Activated CD8-positive, alpha-beta memory T cell treated with anti-CD3 and anti-CD28 coated beads, Interleukin-2, amount 50 U/mL, for 24 hours (primary cell): ENCODE data around the gene ZDHHC4.
"Not testable (repeated sequence)": the region's sequence is repeated elsewhere in the genome, so short reads cannot be mapped to it uniquely, and the experiment has no call there.

Experiments
- DNase-seq: peaks from one replicate; pipeline ENCODE4 v3.0.0-alpha.2; 2020; ENCODE audit errors: extremely low read depth

Gene ZDHHC4

DNA sequence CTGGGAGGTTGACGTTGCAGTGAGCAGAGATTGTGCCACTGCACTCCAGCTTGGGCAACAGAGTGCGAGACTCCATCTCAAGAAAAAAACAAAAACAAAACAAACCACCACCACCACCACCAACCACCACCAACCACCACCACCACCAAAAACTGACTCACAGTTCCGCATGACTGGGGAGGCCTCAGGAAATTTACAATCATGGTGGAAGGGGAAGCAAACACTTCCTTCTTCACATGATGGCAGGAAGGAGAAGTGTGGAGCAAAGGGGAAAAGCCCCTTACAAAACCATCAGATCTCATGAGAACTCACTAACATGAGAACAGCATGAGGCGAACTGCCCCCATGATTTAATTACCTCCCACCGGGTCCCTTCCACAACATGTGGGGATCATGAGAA, 57.7 kb downstream of the ZDHHC4 start:
- DNase-seq, result not testable (repeated sequence)

DNA sequence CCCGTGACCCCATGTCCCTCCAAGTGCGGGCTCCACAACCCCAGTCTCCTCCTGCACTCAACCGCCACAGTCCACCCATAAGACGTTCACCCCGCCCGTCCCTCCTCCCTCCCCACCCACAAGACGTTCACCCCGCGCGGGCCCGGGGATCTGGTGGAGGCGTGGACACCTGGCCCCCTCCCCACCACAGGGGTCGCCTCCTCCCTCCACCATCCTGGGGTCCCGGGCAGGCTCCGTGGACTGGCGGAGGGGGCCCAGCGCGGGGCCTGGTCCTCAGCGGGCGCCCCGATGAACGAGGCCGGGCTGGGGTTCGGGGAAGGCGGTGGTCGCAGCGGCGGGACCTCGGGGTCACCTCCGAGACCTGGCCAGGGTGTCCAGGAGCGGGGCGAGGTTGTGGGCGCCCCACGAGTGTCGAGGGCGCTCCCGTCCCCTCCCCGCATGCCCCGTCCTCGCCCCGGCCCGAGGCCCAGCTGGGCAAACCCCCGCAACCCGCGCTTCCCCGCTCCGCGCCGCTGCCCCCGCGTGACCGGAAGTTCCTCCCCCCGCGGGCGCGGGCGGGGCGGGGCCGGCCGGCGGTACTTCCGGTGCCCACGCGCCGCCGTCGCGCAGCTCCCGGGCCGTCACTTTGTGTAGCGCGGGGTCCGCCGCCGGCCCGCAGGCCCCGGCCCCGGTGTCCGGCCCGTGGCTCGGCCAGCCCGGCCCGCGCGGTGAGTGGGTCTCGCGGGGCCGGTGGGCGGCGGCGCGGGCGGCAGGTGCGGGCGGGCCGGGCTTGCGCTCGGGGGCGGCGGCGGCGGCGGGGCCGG, 59.7 kb downstream of the ZDHHC4 start, which contains the start of gene ZNF316:
Gene ZNF316 (plus strand): TSS at position 578 of the 803 bp plus-strand sequence. CDS start 5,092 bp downstream, outside the sequence.
- no peak for DNase-seq

GRCh38 chr7:6637544-6638229, 60.4 kb downstream of the ZDHHC4 start:
- DNase-seq, result no peak
